Gastrocnemius medialis (tissue), 4 donors: ENCODE measurements around the gene ARVCF. TPM values are rescaled to one million over a fixed set of nuclear protein-coding genes. Genes with fewer than 3 reads are reported as not detected.

ENCODE experiments used
- ATAC-seq, 2 donors: fragments of 150-250 bp; one replicate each; pipeline ENCODE4 v1.9.1; 2016
- DNase-seq, 2 donors: peaks; one replicate each; pipeline ENCODE4 v3.0.0-alpha.2; 2019
- H3K27ac ChIP-seq, 4 donors: fragments of 200-600 bp; sonication (generic); 1 replicate in 1 of 4; 2 replicates in 3 of 4; pipeline ENCODE4 v1.5.1; 2016 to 2018; ENCODE audit warnings: mild to moderate bottlenecking in 2 of 4, moderate library complexity in 1 of 4
- H3K27me3 ChIP-seq, 3 donors: fragments of 200-600 bp; sonication (generic) in 2 of 3; 1 replicate in 1 of 3; 2 replicates in 2 of 3; pipeline versions ENCODE4 v1.5.1 to v1.6.0; 2016 to 2019; ENCODE audit warnings: mild to moderate bottlenecking in 1 of 3, moderate library complexity in 1 of 3
- H3K36me3 ChIP-seq, 2 donors: fragments of 200-600 bp; sonication (generic) in 1 of 2; one replicate each; pipeline ENCODE4 v1.5.1; 2017 to 2018
- H3K4me1 ChIP-seq, 2 donors: fragments of 200-600 bp; sonication (generic) in 1 of 2; one replicate each; pipeline ENCODE4 v1.5.1; 2016 to 2017; ENCODE audit warnings: mild to moderate bottlenecking in 2 of 2
- H3K4me3 ChIP-seq, 4 donors: fragments of 200-600 bp; sonication (generic) in 3 of 4; 1 replicate in 1 of 4; 2 replicates in 3 of 4; pipeline ENCODE4 v1.5.1; 2016 to 2019; ENCODE audit warnings: mild to moderate bottlenecking in 2 of 4
- H3K9me3 ChIP-seq, 3 donors: fragments of 200-600 bp; sonication (generic) in 2 of 3; 1 replicate in 1 of 3; 2 replicates in 2 of 3; pipeline ENCODE4 v1.5.1; 2016 to 2019
- CTCF ChIP-seq, 5 experiments: fragments of 450-650 bp in 3 of 5; fragments of 200-600 bp in 2 of 5; sonication (generic) in 2 of 5; IDR thresholded peaks in 4 of 5; conservative IDR thresholded peaks in 1 of 5; 1 replicate in 4 of 5; 2 replicates in 1 of 5; pipeline ENCODE4 v1.5.1; 2016 to 2019; ENCODE audit warnings: antibody characterized with exemption in 5 of 5, mild to moderate bottlenecking in 3 of 5, moderate library complexity in 3 of 5
- POLR2A ChIP-seq, 2 donors: fragments of 450-650 bp; IDR thresholded peaks; one replicate each; pipeline ENCODE4 v1.6.1; 2017; ENCODE audit warnings: antibody characterized with exemption in 2 of 2, mild to moderate bottlenecking in 2 of 2, moderate library complexity in 2 of 2
- in situ Hi-C, 4 donors: fragments of 200-750 bp; cut with MboI; loops; one replicate each; pipeline versions ENCODE4 v1.15.0 to v1.8.0; 2017; ENCODE audit warnings: low sequenced_read_pairs in 4 of 4
- intact Hi-C: fragments of 100-400 bp; cut with DNase I; formaldehyde crosslinking; loops from one replicate; pipeline ENCODE4 v1.15.1; 2023; ENCODE audit warnings: low total_unique reads
- total RNA-seq, 4 donors: library from RNA; depleted of rRNA; stranded (reverse); fragments of >200 nt; gene quantifications; one replicate each; pipeline versions ENCODE4 v1.1.0 to v1.2.3, GENCODE V29; 2016

Gene ARVCF
- total RNA-seq, 4 donors from 2014 or later = 6.9 to 19.6 (median 18.0) TPM

- Histone ChIP-seq H3K27ac (no peak overlapping the region), H3K36me3 (peaks cover 0 to 10% of the 10 kb centered on the region in 2 donors), H3K9me3 (no peaks in the 10 kb centered on the region), H3K4me3 (no peak overlapping the region), H3K4me1 (peaks cover 0 to 11% of the 10 kb centered on the region in 2 donors), H3K27me3 (no peaks in the 10 kb centered on the region)
- intact Hi-C loops (loop anchor here (5.0 to 10.0 kb wide), 2 partner anchors 111 to 154 kb away; partner anchors contain the start of gene DGCR8), in situ Hi-C loops (loop anchor here in 3 of 4 donors (5.0 kb wide), 1 partner anchor 39 kb away; no protein-coding TSS in a partner anchor)
- TF ChIP-seq POLR2A (IDR thresholded peaks at IDR 0.05) (no peak), CTCF (IDR thresholded peaks at IDR 0.05 in 4 of 5, conservative IDR thresholded peaks at IDR 0.05 in 1 of 5) (no peak)
- ATAC-seq (no peak), DNase-seq (no peak)
Measured at GRCh38 chr22:19973551-19974267, 42.9 kb downstream of the ARVCF start.

- Histone ChIP-seq H3K9me3 (no peaks in the 10 kb centered on the region), H3K27ac (no peak overlapping the region), H3K27me3 (no peaks in the 10 kb centered on the region), H3K4me1 (peaks cover 0 to 11% of the 10 kb centered on the region in 2 donors), H3K4me3 (no peak overlapping the region), H3K36me3 (peaks cover 0 to 15% of the 10 kb centered on the region in 2 donors)
- ATAC-seq = no peak
- in situ Hi-C loops = loop anchor here in 3 of 4 donors (5.0 kb wide), 1 partner anchor 39 kb away; no protein-coding TSS in a partner anchor
- TF ChIP-seq CTCF (IDR thresholded peaks at IDR 0.05 in 4 of 5, conservative IDR thresholded peaks at IDR 0.05 in 1 of 5) (no peak), POLR2A (IDR thresholded peaks at IDR 0.05) (no peak)
- intact Hi-C loops = loop anchor here (5.0 to 10.0 kb wide), 2 partner anchors 112 to 154 kb away; partner anchors contain the start of gene DGCR8
- no peak for DNase-seq
Measured at GRCh38 chr22:19972652-19973550, 43.7 kb downstream of the ARVCF start.

GRCh38 chr22:19972251-19972650, 44.4 kb downstream of the ARVCF start:
- TF ChIP-seq CTCF (IDR thresholded peaks at IDR 0.05 in 4 of 5, conservative IDR thresholded peaks at IDR 0.05 in 1 of 5) (no peak), POLR2A (IDR thresholded peaks at IDR 0.05) (no peak)
- no peak for ATAC-seq
- Histone ChIP-seq H3K27ac (no peak overlapping the region), H3K36me3 (peaks cover 0 to 20% of the 10 kb centered on the region in 2 donors), H3K4me1 (peaks cover 0 to 11% of the 10 kb centered on the region in 2 donors), H3K9me3 (no peaks in the 10 kb centered on the region), H3K4me3 (no peak overlapping the region), H3K27me3 (no peaks in the 10 kb centered on the region)
- intact Hi-C loops (loop anchor here (5.0 to 10.0 kb wide), 2 partner anchors 113 to 155 kb away; partner anchors contain the start of gene DGCR8), in situ Hi-C loops (loop anchor here in 3 of 4 donors (5.0 kb wide), 1 partner anchor 40 kb away; no protein-coding TSS in a partner anchor)
- DNase-seq = no peak

- ATAC-seq (no peak), DNase-seq (no peak)
- Histone ChIP-seq H3K27me3 (no peaks in the 10 kb centered on the region), H3K27ac (peak overlapping the region in 1 of 4 donors; percentile 64), H3K4me1 (peaks cover 0 to 11% of the 10 kb centered on the region in 2 donors), H3K36me3 (peaks cover 0 to 20% of the 10 kb centered on the region in 2 donors), H3K4me3 (no peak overlapping the region), H3K9me3 (no peaks in the 10 kb centered on the region)
- TF ChIP-seq POLR2A (IDR thresholded peaks at IDR 0.05) = no peak
- TF ChIP-seq CTCF (IDR thresholded peaks at IDR 0.05 in 4 of 5, conservative IDR thresholded peaks at IDR 0.05 in 1 of 5) = no peak
- intact Hi-C loops = loop anchor here (5.0 to 10.0 kb wide), 2 partner anchors 113 to 156 kb away; partner anchors contain the start of gene DGCR8
- in situ Hi-C loops = loop anchor here in 3 of 4 donors (5.0 kb wide), 1 partner anchor 41 kb away; no protein-coding TSS in a partner anchor
Measured at GRCh38 chr22:19971276-19972124, 45.1 kb downstream of the ARVCF start.
